H1 (cell line): ENCODE results near the gene PANX3. TPM values are rescaled to one million over a fixed set of nuclear protein-coding genes. Genes with fewer than 3 reads are reported as not detected.

Source experiments
- CTCF ChIA-PET: fragments of 300-600 bp; sonication (Branson Sonifier 250); formaldehyde crosslinking; loops from one replicate; lab custom pipeline; 2021; ENCODE audit not compliant: partially characterized antibody; lab: Charles Lee
- POLR2A ChIA-PET: fragments of 300-600 bp; sonication (Branson Sonifier 250); formaldehyde crosslinking; loops from one replicate; lab custom pipeline; 2021; ENCODE audit warnings: inconsistent platforms; ENCODE audit not compliant: partially characterized antibody; lab: Charles Lee
- DNase-seq, 2 experiments: peaks; one replicate each; pipeline versions ENCODE4 v3.0.0 to v3.0.0-alpha.2; 2010 to 2022; ENCODE audit warnings: low spot score in 2 of 2, low read depth in 1 of 2, mixed read lengths in 1 of 2
- FAIRE-seq: peaks from 2 replicates; lab custom pipeline; 2011; peaks lifted over from hg19 to GRCh38; lab: Jason Lieb, UNC
- H2AFZ ChIP-seq: 2 replicates; pipeline ENCODE4 v1.8.1; 2012; ENCODE audit warnings: low read length, inconsistent platforms
- H2AK5ac ChIP-seq: 2 replicates; pipeline ENCODE4 v1.6.1; 2013; ENCODE audit warnings: low read depth, low read length
- H2BK120ac ChIP-seq: replicated peaks from 2 replicates; pipeline ENCODE3; 2013; ENCODE audit warnings: low read depth, low read length, inconsistent platforms
- H2BK12ac ChIP-seq: 2 replicates; pipeline ENCODE4 v1.6.1; 2013; ENCODE audit warnings: low read depth, low read length
- H2BK15ac ChIP-seq: 2 replicates; pipeline ENCODE4 v1.6.1; 2013; ENCODE audit warnings: low read length
- H2BK20ac ChIP-seq: 2 replicates; pipeline ENCODE4 v1.6.1; 2013; ENCODE audit warnings: low read length
- H2BK5ac ChIP-seq: 2 replicates; pipeline ENCODE4 v1.6.1; 2013; ENCODE audit warnings: low read depth, low read length
- H3K14ac ChIP-seq: 2 replicates; pipeline ENCODE4 v1.6.1; 2013; ENCODE audit warnings: inconsistent platforms; ENCODE audit not compliant: insufficient read length
- H3K18ac ChIP-seq: 2 replicates; pipeline ENCODE4 v1.6.1; 2013; ENCODE audit warnings: low read length; ENCODE audit errors: extremely low read depth
- H3K23ac ChIP-seq: 2 replicates; pipeline ENCODE4 v1.6.1; 2013; ENCODE audit warnings: inconsistent platforms; ENCODE audit not compliant: insufficient read length
- H3K23me2 ChIP-seq: 2 replicates; pipeline ENCODE4 v1.6.1; 2013; ENCODE audit warnings: low read depth, low read length
- H3K27ac ChIP-seq: 2 replicates; pipeline ENCODE4 v1.6.1; 2011; ENCODE audit warnings: low read depth, low read length, inconsistent platforms
- H3K27me3 ChIP-seq, 4 experiments: replicated peaks in 1 of 4; 1 replicate in 1 of 4; 2 replicates in 3 of 4; pipeline versions ENCODE4 v1.6.1 to v1.8.1; 2011 to 2013; ENCODE audit warnings: low read length in 3 of 4, mild to moderate bottlenecking in 3 of 4, inconsistent platforms in 2 of 4, mixed read lengths in 2 of 4, moderate library complexity in 1 of 4; ENCODE audit not compliant: control insufficient read depth in 3 of 4, insufficient read depth in 3 of 4; ENCODE audit errors: extremely low read depth in 1 of 4
- H3K36me3 ChIP-seq, 4 experiments: 2 replicates each; pipeline versions ENCODE4 v1.6.1 to v1.8.1; 2011 to 2013; ENCODE audit warnings: mild to moderate bottlenecking in 4 of 4, low read length in 3 of 4, moderate library complexity in 2 of 4, control low read depth in 1 of 4, inconsistent platforms in 1 of 4; ENCODE audit not compliant: insufficient read depth in 4 of 4, control insufficient read depth in 2 of 4
- H3K4ac ChIP-seq: replicated peaks from 2 replicates; pipeline ENCODE3; 2013; ENCODE audit warnings: low read length, low read depth, mixed read lengths, inconsistent platforms; ENCODE audit not compliant: insufficient read length
- H3K4me1 ChIP-seq, 4 experiments: replicated peaks in 1 of 4; 1 replicate in 1 of 4; 2 replicates in 3 of 4; pipeline versions ENCODE4 v1.6.1 to v1.8.1; 2011 to 2013; ENCODE audit warnings: low read length in 3 of 4, inconsistent platforms in 2 of 4, mixed read lengths in 1 of 4; ENCODE audit not compliant: insufficient read depth in 4 of 4, control insufficient read depth in 3 of 4
- H3K4me2 ChIP-seq, 2 experiments: 2 replicates each; pipeline versions ENCODE4 v1.6.1 to v1.8.1; 2011 to 2013; ENCODE audit warnings: low read depth in 2 of 2, low read length in 2 of 2, control low read depth in 1 of 2, inconsistent platforms in 1 of 2, mild to moderate bottlenecking in 1 of 2; ENCODE audit not compliant: insufficient read depth in 1 of 2
- H3K4me3 ChIP-seq, 4 experiments: fragments of 200-600, 300-600 bp in 1 of 4; sonication (generic), shearing (Covaris generic), sonication (Bioruptor Twin) in 1 of 4; 2 replicates each; pipeline versions ENCODE4 v1.5.1 to v1.8.1; 2011 to 2016; ENCODE audit warnings: low read length in 4 of 4, low read depth in 3 of 4, control low read depth in 2 of 4, inconsistent platforms in 2 of 4, mild to moderate bottlenecking in 2 of 4, mixed read lengths in 1 of 4, moderate library complexity in 1 of 4; ENCODE audit not compliant: insufficient read depth in 2 of 4; ENCODE audit errors: extremely low read depth in 1 of 4
- H3K56ac ChIP-seq: replicated peaks from 2 replicates; pipeline ENCODE3; 2013; ENCODE audit warnings: low read depth, mild to moderate bottlenecking, mixed read lengths, low read length, inconsistent platforms; ENCODE audit not compliant: insufficient read length
- H3K79me1 ChIP-seq: 2 replicates; pipeline ENCODE4 v1.6.1; 2013; ENCODE audit warnings: low read depth, low read length, control low read depth
- H3K79me2 ChIP-seq, 2 experiments: 2 replicates each; pipeline versions ENCODE4 v1.6.1 to v1.8.1; 2012 to 2013; ENCODE audit warnings: low read length in 2 of 2, mild to moderate bottlenecking in 2 of 2, inconsistent platforms in 1 of 2; ENCODE audit not compliant: insufficient read depth in 2 of 2, control insufficient read depth in 1 of 2
- H3K9ac ChIP-seq, 4 experiments: replicated peaks in 1 of 4; 1 replicate in 1 of 4; 2 replicates in 3 of 4; pipeline versions ENCODE4 v1.6.1 to v1.8.1; 2011 to 2013; ENCODE audit warnings: low read depth in 3 of 4, low read length in 3 of 4, control low read depth in 2 of 4, mild to moderate bottlenecking in 2 of 4, moderate library complexity in 2 of 4, inconsistent platforms in 1 of 4; ENCODE audit errors: extremely low read depth in 1 of 4
- H3K9me3 ChIP-seq, 2 experiments: 2 replicates each; pipeline versions ENCODE4 v1.6.1 to v1.8.1; 2012 to 2013; ENCODE audit warnings: mild to moderate bottlenecking in 2 of 2, moderate library complexity in 2 of 2, control low read depth in 1 of 2, inconsistent platforms in 1 of 2, low read depth in 1 of 2, low read length in 1 of 2, mixed read lengths in 1 of 2; ENCODE audit not compliant: insufficient read depth in 2 of 2
- H4K20me1 ChIP-seq, 2 experiments: replicated peaks in 1 of 2; 2 replicates each; pipeline versions ENCODE3 to v1.8.1; 2011 to 2013; ENCODE audit warnings: inconsistent platforms in 2 of 2, low read length in 2 of 2, mild to moderate bottlenecking in 1 of 2; ENCODE audit not compliant: insufficient read depth in 2 of 2, control insufficient read depth in 1 of 2
- H4K5ac ChIP-seq: 2 replicates; pipeline ENCODE4 v1.6.1; 2013; ENCODE audit warnings: low read length, low read depth, mixed read lengths, inconsistent platforms; ENCODE audit not compliant: insufficient read length
- H4K8ac ChIP-seq: 2 replicates; pipeline ENCODE4 v1.8.0; 2013; ENCODE audit warnings: mild to moderate bottlenecking, moderate library complexity, low read length, inconsistent platforms; ENCODE audit not compliant: insufficient read depth; ENCODE audit errors: extremely low read depth
- H4K91ac ChIP-seq: replicated peaks from 2 replicates; pipeline ENCODE3; 2013; ENCODE audit warnings: low read length, mixed read lengths, inconsistent platforms; ENCODE audit not compliant: insufficient read length
- CREB1 ChIP-seq: IDR thresholded peaks from 2 replicates; pipeline ENCODE4 v1.6.1; 2012; ENCODE audit warnings: inconsistent platforms
- CTCF ChIP-seq, 3 experiments: IDR thresholded peaks; 1 replicate in 2 of 3; 2 replicates in 1 of 3; pipeline versions ENCODE4 v1.5.1 to v1.6.1; 2011; ENCODE audit warnings: low read length in 3 of 3, mild to moderate bottlenecking in 3 of 3, inconsistent platforms in 2 of 3, low read depth in 1 of 3, moderate library complexity in 1 of 3; ENCODE audit not compliant: insufficient read depth in 1 of 3; ENCODE audit errors: control extremely low read depth in 1 of 3
- EZH2 ChIP-seq: fragments of 200-600 bp; sonication (generic); IDR thresholded peaks from 2 replicates; pipeline ENCODE4 v1.7.1; 2012; ENCODE audit warnings: low read depth, mild to moderate bottlenecking, moderate library complexity, low read length, inconsistent platforms; ENCODE audit not compliant: severe bottlenecking
- HDAC6 ChIP-seq: IDR thresholded peaks from one replicate; pipeline ENCODE4 v1.7.1; 2012; ENCODE audit warnings: low read depth, mild to moderate bottlenecking, inconsistent platforms, low read length, moderate library complexity
- KDM1A ChIP-seq: fragments of 200-600, 300-600 bp; sonication (generic); IDR thresholded peaks from 2 replicates; pipeline ENCODE4 v1.7.1; 2016; ENCODE audit warnings: mild to moderate bottlenecking, low read length, borderline replicate concordance
- KDM5A ChIP-seq: fragments of 200-600 bp; IDR thresholded peaks from 2 replicates; pipeline ENCODE4 v1.7.1; 2012; ENCODE audit warnings: mild to moderate bottlenecking, low read length, inconsistent platforms, mixed read lengths
- POU5F1 ChIP-seq: IDR thresholded peaks from 2 replicates; pipeline ENCODE4 v1.6.1; 2011; ENCODE audit warnings: low read depth, mild to moderate bottlenecking, low read length, moderate library complexity
- RBBP5 ChIP-seq: IDR thresholded peaks from 2 replicates; pipeline ENCODE4 v1.7.1; 2012; ENCODE audit warnings: low read depth, mild to moderate bottlenecking, inconsistent platforms, low read length, moderate library complexity, borderline replicate concordance
- ZNF274 ChIP-seq: IDR thresholded peaks from 2 replicates; pipeline ENCODE4 v1.7.0; 2012; ENCODE audit warnings: low read length, borderline replicate concordance; ENCODE audit errors: extremely low read depth
- WGBS, 2 experiments: shearing (Covaris generic) in 1 of 2; methylation state at CpG; one replicate each; pipeline versions ENCODE4 v1.1.6 to v1.1.7; 2013 to 2015; ENCODE audit warnings: low lambda C conversion rate in 2 of 2, mixed read lengths in 2 of 2, inconsistent platforms in 1 of 2, low coverage in 1 of 2, missing lambda C conversion rate in 1 of 2; ENCODE audit not compliant: insufficient replicate concordance in 2 of 2, insufficient coverage in 1 of 2, insufficient read length in 1 of 2; ENCODE audit errors: extremely low coverage in 1 of 2, missing lambda C conversion rate in 1 of 2; 5-methylcytosine and 5-hydroxymethylcytosine counted together
- polyA plus RNA-seq, 7 experiments: library from polyadenylated mRNA; depleted of rRNA in 3 of 7; stranded (reverse) in 5 of 7; unstranded in 2 of 7; fragments of >200 nt in 5 of 7; fragments of 200-250 nt in 2 of 7; gene quantifications; 1 replicate in 5 of 7; 2 replicates in 1 of 7; 4 replicates in 1 of 7; pipeline versions ENCODE4 v1.2.1 to v1.2.3, GENCODE V29; 2011 to 2013; ENCODE audit warnings: missing spikeins in 2 of 7, mixed read lengths in 2 of 7
- total RNA-seq: library from RNA; stranded (reverse); fragmentation: NEBNext Ultra II Directional; extraction: Animal tissue kit (Norgen Biotek cat#: 25700); gene quantifications from 2 replicates; pipeline ENCODE4 v1.2.1, GENCODE V29; 2021
- TF ChIP-seq, protein P1 (sequence below): IDR thresholded peaks from 2 replicates; pipeline ENCODE4 v1.6.1; 2011; ENCODE audit warnings: low read depth, mild to moderate bottlenecking, low read length; ENCODE audit not compliant: insufficient read depth

Gene PANX3
- total and polyA plus RNA-seq, 2 of the 8 experiments (the other 6 are each of a cell fraction or from before 2014, with no cell fraction given), result not detected

GRCh38 chr11:124669193-124669592 is 58.0 kb downstream of the PANX3 start:
- peaks cover 0 to 15% (median 9%) of the 10 kb centered on the region in 4 experiments; a peak in 6 of 7 replicates for H3K27me3 ChIP-seq
- no peaks in the 10 kb centered on the region for H3K9me3 ChIP-seq
- peak; percentile 70 for FAIRE-seq
- TF ChIP-seq KDM1A, result no peak
- no peak for TF ChIP-seq HDAC6
- TF ChIP-seq RBBP5, result no peak
- TF ChIP-seq, protein P1, sequence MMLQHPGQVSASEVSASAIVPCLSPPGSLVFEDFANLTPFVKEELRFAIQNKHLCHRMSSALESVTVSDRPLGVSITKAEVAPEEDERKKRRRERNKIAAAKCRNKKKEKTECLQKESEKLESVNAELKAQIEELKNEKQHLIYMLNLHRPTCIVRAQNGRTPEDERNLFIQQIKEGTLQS, result no peak
- no peak for TF ChIP-seq KDM5A
- TF ChIP-seq CREB1, result no peak
- TF ChIP-seq CTCF (IDR thresholded peaks at IDR 0.05; ENCODE audit: control extremely low read depth in 1 of 3, insufficient read depth in 1 of 3, low read depth in 1 of 3, low read length in 3 of 3), result peak; percentile 6 to 80 (median 79)
- no peak for TF ChIP-seq POU5F1
- TF ChIP-seq EZH2, result peak; percentile 34
- no peak for TF ChIP-seq ZNF274

More at GRCh38 chr11:124669193-124669592, 58.0 kb downstream of the PANX3 start:
- no peak overlapping the region for H3K18ac ChIP-seq
- ChIA-PET CTCF (interaction anchor here (0.6 to 3.9 kb wide), 43 partner anchors 15 to 191 kb away, joined by 3 to 56 read pairs (median 5); partner anchors contain the start of genes ESAM, MSANTD2, NRGN and TBRG1), POLR2A (no interaction called here)
- H3K56ac ChIP-seq, result no peak overlapping the region
- peaks cover 5% of the 10 kb centered on the region; the same call in 1 of the 2 replicates for H3K23me2 ChIP-seq
- H3K23ac ChIP-seq, result no peak overlapping the region
- H2AK5ac ChIP-seq, result no peak overlapping the region
- no peak overlapping the region for H2BK20ac ChIP-seq
- H3K4me1 ChIP-seq, result no peaks in the 10 kb centered on the region
- no peak overlapping the region for H2BK120ac ChIP-seq
- no peak overlapping the region for H3K4me2 ChIP-seq
- H3K79me2 ChIP-seq, result no peaks in the 10 kb centered on the region
- H3K36me3 ChIP-seq, result no peaks in the 10 kb centered on the region
- H4K5ac ChIP-seq, result no peak overlapping the region
- H3K9ac ChIP-seq, result no peak overlapping the region
- H3K14ac ChIP-seq, result no peak overlapping the region
- H3K4ac ChIP-seq, result no peak overlapping the region
- no peak overlapping the region for H2BK15ac ChIP-seq
- H4K8ac ChIP-seq, result no peak overlapping the region
- no peak overlapping the region for H3K27ac ChIP-seq
- WGBS, 2 experiments, result 29% methylated on average over 8 of the region's 8 CpGs; no CpG with 5 or more reads in 1 of the 2 experiments
- H3K79me1 ChIP-seq, result no peaks in the 10 kb centered on the region
- DNase-seq, result peak in 1 of 2 experiments; percentile 57
- no peak overlapping the region for H4K91ac ChIP-seq
- no peak overlapping the region for H2AFZ ChIP-seq
- H4K20me1 ChIP-seq, result peaks cover 0 to 3% of the 10 kb centered on the region in 2 experiments
- H3K4me3 ChIP-seq, result no peak overlapping the region
- H2BK5ac ChIP-seq, result no peak overlapping the region
- no peak overlapping the region for H2BK12ac ChIP-seq
